Fibroblast of pulmonary artery (primary cell): ENCODE data around the gene CTNNA1.

Experiments
- DNase-seq: peaks from one replicate; pipeline ENCODE4 v3.0.0-alpha.2; 2010; ENCODE audit warnings: low read depth
- H3K4me3 ChIP-seq: replicated peaks from 2 replicates; pipeline ENCODE4 v1.5.1; 2011; ENCODE audit warnings: low read depth, mild to moderate bottlenecking, control low read depth, low read length, moderate library complexity
- TF ChIP-seq, protein P1 (sequence below): IDR thresholded peaks from 2 replicates; pipeline ENCODE4 v1.5.1; 2011; ENCODE audit warnings: mild to moderate bottlenecking, control low read depth, low read length, inconsistent platforms; ENCODE audit errors: missing control alignments

CTNNA1 gene

DNA sequence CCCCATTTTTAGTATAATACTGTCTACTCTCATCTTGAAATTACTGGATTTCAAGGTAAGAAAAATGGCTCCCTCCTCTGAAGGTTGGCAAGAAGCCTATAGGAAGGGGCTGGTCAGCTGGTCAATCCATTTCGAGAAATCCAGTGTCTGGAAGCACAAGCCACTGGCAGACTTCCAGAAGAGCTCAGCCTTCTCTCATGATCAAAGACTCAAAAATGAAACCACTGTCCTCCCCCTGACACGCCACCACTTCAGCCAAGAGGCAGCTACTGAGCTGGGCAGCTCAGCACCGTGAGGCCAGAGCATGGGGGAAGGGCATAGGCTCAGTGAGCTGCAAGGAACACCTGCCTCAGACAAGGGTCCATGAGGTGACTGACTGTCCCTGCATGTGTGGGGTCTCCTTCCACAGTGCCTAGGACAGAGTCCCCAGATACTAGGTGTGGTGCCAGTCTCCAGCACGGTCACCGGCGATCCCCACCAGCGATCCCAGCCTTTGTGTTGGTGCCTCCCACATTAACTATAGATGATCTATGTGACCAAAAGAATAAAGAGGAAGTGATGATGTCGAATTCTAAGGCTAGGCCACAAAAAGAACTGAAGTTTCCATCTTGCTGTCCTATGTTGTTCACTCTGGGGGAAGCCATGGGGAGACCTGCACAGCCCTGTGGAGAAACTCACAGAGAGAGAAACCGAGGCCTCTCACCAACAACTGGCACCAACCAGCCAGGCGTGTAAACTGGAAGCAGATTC is 222.0 kb downstream of the CTNNA1 start:
- no peak overlapping the region for H3K4me3 ChIP-seq
- TF ChIP-seq, protein P1, sequence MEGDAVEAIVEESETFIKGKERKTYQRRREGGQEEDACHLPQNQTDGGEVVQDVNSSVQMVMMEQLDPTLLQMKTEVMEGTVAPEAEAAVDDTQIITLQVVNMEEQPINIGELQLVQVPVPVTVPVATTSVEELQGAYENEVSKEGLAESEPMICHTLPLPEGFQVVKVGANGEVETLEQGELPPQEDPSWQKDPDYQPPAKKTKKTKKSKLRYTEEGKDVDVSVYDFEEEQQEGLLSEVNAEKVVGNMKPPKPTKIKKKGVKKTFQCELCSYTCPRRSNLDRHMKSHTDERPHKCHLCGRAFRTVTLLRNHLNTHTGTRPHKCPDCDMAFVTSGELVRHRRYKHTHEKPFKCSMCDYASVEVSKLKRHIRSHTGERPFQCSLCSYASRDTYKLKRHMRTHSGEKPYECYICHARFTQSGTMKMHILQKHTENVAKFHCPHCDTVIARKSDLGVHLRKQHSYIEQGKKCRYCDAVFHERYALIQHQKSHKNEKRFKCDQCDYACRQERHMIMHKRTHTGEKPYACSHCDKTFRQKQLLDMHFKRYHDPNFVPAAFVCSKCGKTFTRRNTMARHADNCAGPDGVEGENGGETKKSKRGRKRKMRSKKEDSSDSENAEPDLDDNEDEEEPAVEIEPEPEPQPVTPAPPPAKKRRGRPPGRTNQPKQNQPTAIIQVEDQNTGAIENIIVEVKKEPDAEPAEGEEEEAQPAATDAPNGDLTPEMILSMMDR = no peak
- DNase-seq = peak; percentile 94

DNA sequence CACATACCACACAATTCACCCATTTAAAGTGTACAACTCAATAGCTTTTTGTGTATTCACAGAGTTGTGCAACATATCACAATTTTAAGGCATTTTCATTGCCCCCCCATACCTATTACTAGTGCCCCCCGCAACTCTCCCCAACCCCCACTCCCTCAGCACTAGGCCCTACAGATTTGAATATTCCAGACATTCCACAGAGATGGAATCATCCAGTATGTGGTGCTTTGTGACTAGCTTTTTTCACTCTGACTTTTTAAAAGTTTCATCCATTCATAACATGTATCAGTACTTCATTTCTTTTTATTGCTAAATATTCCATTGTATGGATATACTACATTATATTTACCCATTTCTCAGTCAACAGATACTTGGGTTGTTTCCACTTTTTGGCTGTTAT is 224.9 kb downstream of the CTNNA1 start:
- TF ChIP-seq, protein P1 = no peak
- DNase-seq = peak; percentile 18
- H3K4me3 ChIP-seq = no peak overlapping the region

DNA sequence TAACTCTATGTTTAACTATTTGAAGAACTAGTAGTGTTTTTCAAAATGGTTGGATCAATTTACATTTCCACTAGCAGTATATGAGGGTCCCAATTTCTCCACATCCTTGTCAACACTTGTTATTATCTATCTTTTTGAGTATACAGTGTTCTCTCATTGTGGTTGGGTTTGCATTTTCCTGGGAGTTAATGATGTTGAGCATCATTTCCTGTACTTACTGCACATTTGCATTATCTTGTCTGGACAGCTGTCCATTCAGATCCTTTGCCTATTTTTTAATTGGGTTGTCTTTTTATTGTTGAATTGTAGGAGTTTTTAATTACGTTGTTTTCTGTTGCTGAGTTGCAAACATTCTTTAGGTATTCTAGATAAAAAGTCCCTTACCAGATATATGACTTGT is 225.4 kb downstream of the CTNNA1 start:
- TF ChIP-seq, protein P1 = no peak
- H3K4me3 ChIP-seq = no peak overlapping the region
- DNase-seq = no peak

DNA sequence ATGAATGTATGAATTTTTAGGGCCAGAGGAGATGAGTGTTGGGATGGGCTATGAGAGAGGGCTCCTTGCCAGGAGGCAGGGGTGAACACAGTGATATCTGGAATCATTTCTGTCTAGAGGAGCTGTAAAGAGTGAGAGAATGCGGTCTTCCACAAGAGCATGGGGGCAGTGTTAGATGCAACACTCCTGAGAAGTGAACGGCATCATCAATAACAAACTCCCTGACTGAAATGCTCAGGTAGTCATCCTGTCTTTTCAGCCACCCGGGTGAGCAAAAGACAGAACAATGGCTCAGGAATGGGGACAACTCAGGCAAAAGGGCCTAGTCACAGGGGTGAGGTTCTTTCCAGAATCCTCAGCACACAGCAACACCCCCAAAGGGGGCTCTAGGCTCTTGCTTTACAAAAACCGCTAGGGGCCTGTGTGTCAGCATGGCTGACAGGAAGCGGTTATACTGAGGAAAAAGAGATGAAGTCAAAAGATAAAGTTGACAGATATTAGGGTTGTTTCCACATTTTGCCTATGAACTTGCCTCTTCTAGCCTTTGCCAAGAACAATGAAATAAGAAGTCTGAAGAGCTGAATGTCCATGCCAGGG is 226.6 kb downstream of the CTNNA1 start:
- TF ChIP-seq, protein P1 = no peak
- no peak overlapping the region for H3K4me3 ChIP-seq
- no peak for DNase-seq

DNA sequence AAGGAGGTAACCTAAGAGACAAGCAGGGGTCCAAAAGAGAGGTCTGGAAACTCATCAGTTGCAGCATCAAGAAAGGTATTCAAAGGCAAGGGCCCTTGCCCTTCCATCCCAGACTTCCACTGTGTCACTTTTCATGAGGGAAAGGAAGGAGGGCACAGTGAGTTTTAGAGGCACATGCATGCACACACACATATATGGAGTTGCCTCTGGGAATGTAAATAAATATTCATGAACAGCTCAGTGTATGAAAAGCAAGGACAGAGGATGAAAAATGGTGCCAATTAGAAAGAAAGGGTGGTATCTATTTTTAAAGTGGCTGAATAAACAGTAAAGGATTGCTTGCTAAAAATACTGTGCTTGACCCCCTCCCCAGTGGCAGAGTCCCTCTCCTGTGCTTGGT is 227.2 kb downstream of the CTNNA1 start:
- TF ChIP-seq, protein P1 = no peak
- no peak overlapping the region for H3K4me3 ChIP-seq
- DNase-seq = no peak

DNA sequence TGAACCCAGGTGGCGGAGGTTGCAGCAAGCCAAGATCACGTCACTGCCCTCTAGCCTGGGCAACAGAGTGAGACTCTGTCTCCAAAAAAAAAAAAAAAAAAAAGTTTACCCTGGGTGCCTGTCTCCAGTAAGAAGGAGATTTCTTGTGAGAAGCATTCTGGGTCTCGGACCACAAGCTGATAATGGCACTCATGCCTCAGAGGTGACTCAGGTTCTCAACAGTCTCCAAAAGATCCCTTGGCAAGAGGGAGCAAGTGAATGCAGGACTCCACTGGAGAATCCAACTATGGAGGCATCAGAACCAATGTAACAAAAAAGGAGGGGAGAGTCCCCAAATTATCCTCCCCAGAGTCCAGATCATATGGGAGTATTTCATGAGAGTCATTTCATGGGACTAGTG is 227.9 kb downstream of the CTNNA1 start:
- no peak overlapping the region for H3K4me3 ChIP-seq
- TF ChIP-seq, protein P1 = no peak
- peak; percentile 71 for DNase-seq

DNA sequence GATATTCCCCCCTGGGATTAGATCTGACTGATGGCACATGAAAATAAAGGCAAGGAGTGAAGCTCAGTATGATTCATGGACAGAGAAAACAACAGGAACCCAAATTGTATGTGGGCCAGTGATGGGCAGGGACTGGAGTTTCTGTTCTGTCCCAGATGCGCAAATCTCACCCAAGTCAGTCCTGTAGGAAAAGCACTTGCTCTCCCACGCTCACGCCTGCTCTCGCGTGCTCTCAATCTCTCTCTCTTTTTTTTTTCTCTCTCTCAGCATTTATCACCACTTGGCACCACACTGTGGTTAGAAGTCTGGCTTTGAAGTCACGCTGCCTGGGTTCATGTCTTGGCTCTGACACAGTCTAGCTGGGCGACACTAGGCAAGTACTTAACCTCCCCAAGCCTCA is 228.4 kb downstream of the CTNNA1 start:
- DNase-seq = peak; percentile 18
- H3K4me3 ChIP-seq = no peak overlapping the region
- TF ChIP-seq, protein P1 = no peak
